C4-2B (cell line): Measurements from ENCODE around the gene CIB1.
A peak's percentile ranks its signal among the peaks of the same experiment; 100 is the strongest.

Experiments
- CTCF ChIP-seq: fragments of 450-650 bp; conservative IDR thresholded peaks from 2 replicates; pipeline ENCODE4 v1.5.1; 2017; ENCODE audit warnings: mild to moderate bottlenecking
- ZFX ChIP-seq: fragments of 450-650 bp; IDR thresholded peaks from 2 replicates; pipeline ENCODE4 v1.6.1; 2017

GRCh38 chr15:90219421-90220141 is 14.2 kb downstream of the CIB1 start:
- TF ChIP-seq CTCF (peak; percentile 88), ZFX (no peak)
